Adrenal gland (tissue), 12 donors: ENCODE data around the gene CDH11. TPM values are rescaled to one million over a fixed set of nuclear protein-coding genes. Genes with fewer than 3 reads are reported as not detected.

Experiments
- DNase-seq, 7 donors: peaks; one replicate each; pipeline ENCODE4 v3.0.0-alpha.2; 2019 to 2020
- H3K27ac ChIP-seq, 5 donors: fragments of 200-600 bp; sonication (generic) in 4 of 5; 1 replicate in 3 of 5; 2 replicates in 2 of 5; pipeline versions ENCODE4 v1.5.1 to v1.8.0; 2016 to 2020; ENCODE audit warnings: mild to moderate bottlenecking in 1 of 5
- H3K27me3 ChIP-seq: fragments of 200-600 bp; 2 replicates; pipeline ENCODE4 v1.8.0; 2021
- H3K36me3 ChIP-seq, 2 donors: fragments of 200-600 bp; replicated peaks in 1 of 2; 1 replicate in 1 of 2; 2 replicates in 1 of 2; pipeline versions ENCODE4 v1.5.1 to v1.8.0; 2018 to 2022
- H3K4me1 ChIP-seq, 2 donors: fragments of 200-600 bp; replicated peaks in 1 of 2; 1 replicate in 1 of 2; 2 replicates in 1 of 2; pipeline versions ENCODE4 v1.5.1 to v1.8.0; 2018 to 2021
- H3K4me3 ChIP-seq, 4 donors: fragments of 200-600 bp; sonication (generic) in 3 of 4; one replicate each; pipeline ENCODE4 v1.5.1; 2016 to 2018
- H3K9me3 ChIP-seq, 3 donors: fragments of 200-600 bp; sonication (generic) in 1 of 3; replicated peaks in 1 of 3; 1 replicate in 2 of 3; 2 replicates in 1 of 3; pipeline versions ENCODE4 v1.5.1 to v1.8.0; 2016 to 2021
- CTCF ChIP-seq, 6 experiments: fragments of 450-650 bp in 4 of 6; fragments of 200-600 bp in 2 of 6; sonication (generic) in 1 of 6; IDR thresholded peaks; 1 replicate in 5 of 6; 2 replicates in 1 of 6; pipeline versions ENCODE4 v1.5.1 to v1.8.0; 2016 to 2021; ENCODE audit warnings: antibody characterized with exemption in 6 of 6, mild to moderate bottlenecking in 2 of 6, moderate library complexity in 1 of 6
- POLR2A ChIP-seq, 2 donors: fragments of 450-650 bp; IDR thresholded peaks; one replicate each; pipeline ENCODE4 v1.6.1; 2017; ENCODE audit warnings: antibody characterized with exemption in 2 of 2, mild to moderate bottlenecking in 2 of 2, moderate library complexity in 1 of 2
- WGBS, 4 donors: extraction: QIAGEN DNeasy Blood & Tissue Kit in 2 of 4; methylation state at CpG; one replicate each; pipeline versions ENCODE4 v1.1.5 to v1.1.7; 2013 to 2017; 5-methylcytosine and 5-hydroxymethylcytosine counted together
- intact Hi-C, 2 donors: fragments of 100-400 bp; cut with DNase I; formaldehyde crosslinking; loops; one replicate each; pipeline versions ENCODE4 v1.14.1 to v1.15.0; 2022 to 2023
- polyA plus RNA-seq, 3 donors: library from polyadenylated mRNA; stranded (reverse); fragments of 200-250 nt in 2 of 3; fragments of 350-450 nt in 1 of 3; fragmentation: Illumina TruSeq in 1 of 3; extraction: RNeasy Lipid Tissue Mini Kit (QIAGEN cat#74804) in 1 of 3; gene quantifications; one replicate each; pipeline ENCODE4 v1.2.3, GENCODE V29; 2013 to 2014
- total RNA-seq, 9 donors: library from RNA; depleted of rRNA in 4 of 9; stranded (reverse); fragments of >200 nt in 4 of 9; fragments of 120-200 nt in 1 of 9; fragmentation: NEBNext Ultra II Directional in 1 of 9; extraction: Animal tissue kit (Norgen Biotek cat#: 25700) in 1 of 9; gene quantifications; one replicate each; pipeline versions ENCODE4 v1.1.0 to v1.2.4, GENCODE V29; 2013 to 2023
- donor health status: healthy with polysubstance abuse.
- donor health status: Bipolar disorder and iron deficiency.
- donor health status: DM: yes; HTN: yes; CAD: no.
- donor health status: DM: no; HTN: no; CAD: no.
- donor health status: DM: no; HTN: no; CAD: no.
- donor health status: DM: yes; HTN: yes; CAD: no.

CDH11 gene
- total and polyA plus RNA-seq, 12 donors: 3.0 to 102 (median 31.0) TPM

- TF ChIP-seq POLR2A (IDR thresholded peaks at IDR 0.05) (no peak), CTCF (IDR thresholded peaks at IDR 0.05) (no peak)
- intact Hi-C loops: no loop called here
- H3K27ac ChIP-seq: no peak overlapping the region
- H3K9me3 ChIP-seq: no peaks in the 10 kb centered on the region
- H3K36me3 ChIP-seq: no peaks in the 10 kb centered on the region
- no peaks in the 10 kb centered on the region for H3K27me3 ChIP-seq
- DNase-seq: no peak
- H3K4me1 ChIP-seq: no peaks in the 10 kb centered on the region
- no peak overlapping the region for H3K4me3 ChIP-seq
Observed at GRCh38 chr16:65024767-65025178, 97.1 kb downstream of the CDH11 start.

- H3K4me3 ChIP-seq: no peak overlapping the region
- H3K27ac ChIP-seq: no peak overlapping the region
- intact Hi-C loops: no loop called here
- H3K27me3 ChIP-seq: no peaks in the 10 kb centered on the region
- no peaks in the 10 kb centered on the region for H3K9me3 ChIP-seq
- TF ChIP-seq CTCF (IDR thresholded peaks at IDR 0.05) (no peak), POLR2A (IDR thresholded peaks at IDR 0.05) (no peak)
- WGBS, 4 donors: 86 to 96% (median 89%) methylated on average over 4 of the region's 4 CpGs
- H3K4me1 ChIP-seq: no peaks in the 10 kb centered on the region
- no peaks in the 10 kb centered on the region for H3K36me3 ChIP-seq
- no peak for DNase-seq
Observed at GRCh38 chr16:65023802-65024201, 98.1 kb downstream of the CDH11 start.

GRCh38 chr16:65021852-65022595, 99.8 kb downstream of the CDH11 start:
- WGBS, 4 donors: 82 to 91% (median 86%) methylated on average over 2 of the region's 2 CpGs
- no peak overlapping the region for H3K27ac ChIP-seq
- H3K36me3 ChIP-seq: no peaks in the 10 kb centered on the region
- H3K9me3 ChIP-seq: no peaks in the 10 kb centered on the region
- intact Hi-C loops: no loop called here
- no peaks in the 10 kb centered on the region for H3K27me3 ChIP-seq
- no peaks in the 10 kb centered on the region for H3K4me1 ChIP-seq
- DNase-seq: no peak
- no peak for TF ChIP-seq POLR2A (IDR thresholded peaks at IDR 0.05)
- TF ChIP-seq CTCF (IDR thresholded peaks at IDR 0.05): no peak
- no peak overlapping the region for H3K4me3 ChIP-seq

- H3K27me3 ChIP-seq: no peaks in the 10 kb centered on the region
- H3K4me1 ChIP-seq: no peaks in the 10 kb centered on the region
- TF ChIP-seq CTCF (IDR thresholded peaks at IDR 0.05): no peak
- TF ChIP-seq POLR2A (IDR thresholded peaks at IDR 0.05): no peak
- no peak overlapping the region for H3K27ac ChIP-seq
- no peaks in the 10 kb centered on the region for H3K36me3 ChIP-seq
- H3K4me3 ChIP-seq: no peak overlapping the region
- intact Hi-C loops: no loop called here
- H3K9me3 ChIP-seq: no peaks in the 10 kb centered on the region
- DNase-seq: no peak
Observed at GRCh38 chr16:65016754-65017153, 105.1 kb downstream of the CDH11 start.
